Ishikawa (cell line): ENCODE measurements around the gene GALNT9.

Experiments used
- CEBPB ChIP-seq: IDR thresholded peaks from 2 replicates; pipeline ENCODE4 v1.6.1; 2012
- CREB1 ChIP-seq: IDR thresholded peaks from 2 replicates; pipeline ENCODE4 v1.6.1; 2012; ENCODE audit warnings: low read depth
- EGR1 ChIP-seq: IDR thresholded peaks from 2 replicates; pipeline ENCODE4 v1.6.1; 2012
- EP300 ChIP-seq: IDR thresholded peaks from 2 replicates; pipeline ENCODE4 v1.6.1; 2012; ENCODE audit warnings: borderline replicate concordance
- FOXM1 ChIP-seq: IDR thresholded peaks from 2 replicates; pipeline ENCODE4 v1.6.1; 2012; ENCODE audit warnings: low read depth, borderline replicate concordance
- MAX ChIP-seq: IDR thresholded peaks from 2 replicates; pipeline ENCODE4 v1.6.1; 2012
- NFIC ChIP-seq: IDR thresholded peaks from 2 replicates; pipeline ENCODE4 v1.6.1; 2012
- RAD21 ChIP-seq: IDR thresholded peaks from 2 replicates; pipeline ENCODE4 v1.6.1; 2012; ENCODE audit warnings: low read depth
- REST ChIP-seq: IDR thresholded peaks from 2 replicates; pipeline ENCODE4 v1.6.1; 2012; ENCODE audit warnings: low read depth, mild to moderate bottlenecking
- TAF1 ChIP-seq: IDR thresholded peaks from 2 replicates; pipeline ENCODE4 v1.6.1; 2012; ENCODE audit warnings: low read depth, mild to moderate bottlenecking
- TCF12 ChIP-seq: IDR thresholded peaks from 2 replicates; pipeline ENCODE4 v1.6.1; 2012; ENCODE audit warnings: low read depth
- TEAD4 ChIP-seq: IDR thresholded peaks from 2 replicates; pipeline ENCODE4 v1.6.1; 2012
- USF1 ChIP-seq: IDR thresholded peaks from 2 replicates; pipeline ENCODE4 v1.6.1; 2012
- YY1 ChIP-seq: IDR thresholded peaks from 2 replicates; pipeline ENCODE4 v1.6.1; 2012; ENCODE audit warnings: low read depth
- ZBTB7A ChIP-seq: IDR thresholded peaks from 2 replicates; pipeline ENCODE4 v1.6.1; 2012; ENCODE audit warnings: low read depth

Gene GALNT9

GRCh38 chr12:132360906-132361777, 31.8 kb upstream of the GALNT9 start:
- TF ChIP-seq FOXM1 (no peak), TCF12 (no peak), NFIC (no peak), CREB1 (no peak), EP300 (no peak), EGR1 (no peak)

GRCh38 chr12:132360410-132360809, 31.0 kb upstream of the GALNT9 start:
- TF ChIP-seq FOXM1 (no peak), REST (no peak), YY1 (no peak), MAX (no peak), TEAD4 (no peak), EGR1 (no peak), TCF12 (no peak)

GRCh38 chr12:132359971-132360370, 30.6 kb upstream of the GALNT9 start:
- TF ChIP-seq TCF12 (no peak), TAF1 (no peak), RAD21 (no peak), REST (no peak), TEAD4 (no peak), NFIC (no peak), USF1 (no peak), CEBPB (no peak), CREB1 (no peak), ZBTB7A (no peak), EP300 (no peak), FOXM1 (no peak), YY1 (no peak), EGR1 (no peak), MAX (no peak)

GRCh38 chr12:132359551-132359950, 30.2 kb upstream of the GALNT9 start:
- TF ChIP-seq ZBTB7A (no peak), MAX (no peak)

GRCh38 chr12:132357623-132358186, 28.3 kb upstream of the GALNT9 start:
- TF ChIP-seq TEAD4 (no peak), EGR1 (no peak), FOXM1 (no peak), CREB1 (no peak), YY1 (no peak), TCF12 (no peak), ZBTB7A (no peak), MAX (no peak), REST (no peak), TAF1 (no peak), CEBPB (no peak), RAD21 (no peak), NFIC (no peak), EP300 (no peak), USF1 (no peak)
